NCI-H345 (cell line): ENCODE data around the gene ADH1C.
"Not testable (repeated sequence)": the region's sequence is repeated elsewhere in the genome, so short reads cannot be mapped to it uniquely, and the experiment has no call there.

Source experiments
- DNase-seq: peaks from one replicate; lab custom pipeline; 2025; lab: John Stamatoyannopoulos, UW

Gene ADH1C

DNA sequence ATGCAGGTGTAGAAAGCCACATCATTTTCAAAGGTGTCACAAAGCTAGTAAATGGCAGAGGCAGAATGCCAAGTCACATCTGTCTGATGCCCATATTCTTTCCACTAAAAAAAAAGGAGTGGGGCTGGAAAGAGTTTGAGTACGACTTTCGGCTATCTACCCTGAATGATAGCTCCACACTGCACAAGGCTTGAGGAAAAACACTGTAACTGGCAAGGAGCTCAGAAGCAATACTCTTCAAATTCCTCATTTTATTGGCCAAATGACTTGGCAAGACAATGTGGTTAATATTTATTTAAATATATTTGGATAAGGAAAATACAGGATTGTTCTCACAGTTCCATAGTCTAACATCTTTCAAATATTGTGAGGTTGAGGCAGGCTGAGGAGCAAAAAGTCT is 5.4 kb upstream of the ADH1C start:
- no peak for DNase-seq

DNA sequence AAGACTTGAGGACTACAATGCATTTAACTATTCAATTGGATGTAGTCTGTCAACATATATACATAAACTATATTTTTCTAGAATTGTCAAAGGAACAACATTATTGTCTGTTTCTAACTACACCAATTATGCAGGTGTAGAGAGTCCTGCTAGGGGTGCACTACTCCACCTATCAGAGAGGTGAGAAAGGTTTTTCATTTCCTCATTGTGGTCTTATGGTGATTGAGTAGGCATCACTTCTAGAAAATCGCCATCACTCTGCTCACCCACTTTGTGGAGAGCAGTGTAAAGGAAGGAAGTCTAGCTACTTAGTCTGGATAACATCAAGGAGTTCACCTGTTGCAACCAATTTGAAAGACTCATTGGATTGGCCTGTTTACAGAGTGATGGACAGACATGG is 4.4 kb upstream of the ADH1C start:
- DNase-seq = no peak

DNA sequence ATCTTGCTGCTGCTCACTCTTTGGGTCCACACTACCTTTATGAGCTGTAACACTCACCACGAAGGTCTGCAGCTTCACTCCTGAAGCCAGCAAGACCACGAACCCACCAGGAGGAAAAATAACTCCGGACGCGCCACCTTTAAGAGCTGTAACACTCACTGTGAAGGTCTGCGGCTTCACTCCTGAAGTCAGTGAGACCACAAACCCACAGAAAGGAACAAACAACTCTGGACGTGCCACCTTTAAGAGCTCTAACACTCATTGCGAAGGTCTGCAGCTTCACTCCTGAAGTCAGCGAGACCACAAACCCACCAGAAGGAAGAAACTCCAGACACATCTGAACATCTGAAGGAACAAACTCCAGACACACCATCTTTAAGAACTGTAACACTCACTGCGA is 3.6 kb upstream of the ADH1C start:
- DNase-seq = not testable (repeated sequence)

DNA sequence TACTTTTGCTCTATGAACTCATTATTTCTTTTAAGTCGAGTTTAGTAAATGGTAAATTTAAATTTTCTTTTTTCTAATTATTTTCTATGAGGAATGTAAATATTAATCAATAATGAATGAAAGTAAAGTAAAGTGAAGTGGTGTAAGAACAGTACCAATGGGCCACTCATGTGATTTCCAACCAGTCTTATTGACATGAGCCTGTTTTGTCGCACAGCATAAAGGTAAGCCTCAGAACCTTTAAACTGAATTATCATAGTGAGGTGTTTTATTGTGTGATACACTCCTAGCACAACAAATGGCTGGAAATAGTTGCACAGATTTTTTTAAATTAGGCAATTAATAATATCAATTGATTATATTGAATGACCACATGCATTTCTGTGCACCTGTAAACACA is 1.1 kb downstream of the ADH1C start:
- DNase-seq = no peak

DNA sequence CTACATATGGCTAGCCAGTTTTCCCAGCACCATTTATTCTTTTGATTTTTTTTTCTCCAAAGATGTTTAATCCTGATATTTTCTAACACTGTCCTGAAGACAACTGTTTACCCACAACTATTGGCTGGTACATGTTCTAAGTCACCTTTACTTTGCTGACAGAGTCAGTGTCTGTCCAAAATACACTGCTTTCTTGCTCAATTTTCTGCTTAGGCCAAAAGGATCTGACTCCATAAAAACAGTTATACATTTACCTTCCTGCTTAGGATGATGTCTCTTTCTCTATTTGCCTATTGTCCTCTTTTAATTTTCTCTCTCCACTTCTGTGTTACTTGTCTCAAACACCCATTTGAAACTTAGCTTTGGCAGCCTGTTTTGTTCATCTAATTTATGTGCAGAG is 3.2 kb downstream of the ADH1C start:
- DNase-seq = no peak

DNA sequence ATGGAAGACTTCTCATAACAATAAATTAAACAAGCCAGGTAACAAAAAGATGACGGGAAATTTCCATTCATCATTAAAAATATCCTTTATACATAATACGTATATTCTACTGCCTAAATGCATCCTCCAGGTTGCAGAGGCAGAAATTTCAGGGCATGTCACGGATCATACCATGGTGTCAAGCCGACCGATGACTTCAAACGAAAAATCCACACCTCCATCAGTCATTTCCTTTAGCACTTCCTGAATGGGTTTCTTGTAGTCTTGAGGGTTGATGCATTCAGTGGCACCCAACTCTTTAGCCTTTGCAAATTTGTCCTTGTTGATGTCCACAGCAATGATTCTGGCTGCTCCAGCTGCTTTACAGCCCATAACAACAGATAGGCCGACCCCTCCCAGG is 9.9 kb downstream of the ADH1C start:
- not testable (repeated sequence) for DNase-seq

DNA sequence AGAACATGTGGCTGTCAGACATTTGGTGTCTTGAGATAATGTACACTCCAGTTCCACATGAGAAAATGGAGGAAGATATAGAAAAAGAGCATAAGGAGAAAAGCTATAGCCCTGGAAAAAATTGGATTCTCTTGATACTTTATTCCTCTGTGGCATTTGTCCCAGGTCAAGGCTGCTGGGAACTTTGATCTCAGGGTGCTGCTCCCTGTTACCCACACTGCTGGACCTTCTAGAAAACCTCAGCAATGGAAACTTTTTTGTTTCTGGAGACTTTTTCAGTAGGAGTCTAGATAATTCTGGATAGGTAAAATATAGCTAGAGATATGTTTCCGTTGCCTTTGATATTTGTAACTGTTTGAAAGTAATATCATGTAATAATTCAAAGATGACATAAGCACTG is 11.1 kb downstream of the ADH1C start:
- DNase-seq = no peak

DNA sequence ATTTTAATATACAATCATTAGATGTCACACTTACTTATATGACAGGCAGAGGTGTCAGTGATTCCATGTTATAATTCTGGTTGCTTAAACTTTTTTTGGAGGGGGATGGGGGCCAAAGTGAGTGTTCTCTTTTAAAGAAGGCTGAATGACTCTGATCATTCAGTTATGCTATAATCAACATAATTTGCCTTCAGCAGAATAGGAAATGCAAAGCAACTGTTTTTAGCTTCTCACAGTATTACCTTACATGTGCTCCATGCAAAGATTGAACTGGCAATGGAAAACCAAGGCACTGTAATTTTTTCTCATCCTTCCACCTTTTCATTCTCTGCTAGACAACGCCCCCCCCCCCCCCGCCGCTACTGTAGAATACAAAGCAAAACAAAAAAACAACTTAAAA is 13.4 kb downstream of the ADH1C start:
- DNase-seq = no peak

DNA sequence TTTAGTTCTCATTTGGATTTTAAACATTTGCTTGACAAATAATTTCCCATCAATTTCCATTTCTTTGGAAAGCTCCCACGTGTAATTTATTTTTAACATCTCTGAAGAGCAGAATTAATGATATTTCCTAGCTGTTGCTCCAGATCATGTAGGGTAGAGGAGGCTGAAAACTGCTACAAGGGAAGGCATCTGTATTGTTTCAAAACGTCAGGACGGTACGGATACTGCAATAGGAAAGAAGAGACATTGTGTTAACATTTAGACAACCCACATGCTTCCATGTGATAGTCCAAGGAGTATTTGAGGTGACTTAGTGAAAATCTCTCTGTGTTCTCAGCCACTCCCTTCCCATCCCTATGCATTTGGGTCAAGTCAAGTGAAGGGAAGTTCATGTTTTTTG is 16.0 kb downstream of the ADH1C start:
- DNase-seq = no peak

DNA sequence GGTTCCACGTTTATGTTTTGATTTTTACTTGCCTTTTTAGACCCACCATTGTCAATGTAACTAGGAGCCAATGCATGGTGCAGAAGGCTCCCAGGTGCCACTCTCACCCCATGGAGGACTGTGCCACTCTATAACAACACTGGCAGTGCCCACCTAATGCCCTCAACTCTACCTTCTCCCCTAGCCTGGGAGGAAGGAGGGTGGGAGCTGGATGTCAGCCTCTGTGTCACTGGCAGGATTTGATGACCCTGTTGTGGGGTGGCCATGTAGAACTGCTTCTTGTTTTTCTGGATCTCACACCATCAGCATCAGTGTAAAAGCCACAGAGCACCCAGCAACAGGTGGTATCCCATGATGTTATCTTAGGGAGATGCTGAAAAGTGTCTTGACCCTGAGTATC is 17.7 kb downstream of the ADH1C start:
- no peak for DNase-seq

DNA sequence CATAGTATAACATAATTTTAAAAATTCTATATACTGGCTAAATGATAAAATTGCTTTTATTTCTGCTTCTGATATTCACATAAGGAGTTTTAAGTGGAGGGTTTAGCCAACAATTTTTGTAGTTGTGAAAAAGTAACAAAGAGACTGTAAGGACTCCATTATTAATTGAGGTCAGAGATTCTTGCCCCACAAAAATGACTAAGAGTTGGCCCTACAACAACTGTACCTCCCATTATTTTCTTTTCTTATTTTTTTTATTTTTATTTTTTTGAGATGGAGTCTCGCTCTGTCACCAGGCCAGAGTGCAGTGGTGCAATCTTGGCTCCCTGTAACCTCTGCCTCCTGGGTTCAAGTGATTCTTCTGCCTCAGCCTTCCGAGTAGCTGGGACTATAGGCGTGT is 21.9 kb downstream of the ADH1C start:
- no peak for DNase-seq

DNA sequence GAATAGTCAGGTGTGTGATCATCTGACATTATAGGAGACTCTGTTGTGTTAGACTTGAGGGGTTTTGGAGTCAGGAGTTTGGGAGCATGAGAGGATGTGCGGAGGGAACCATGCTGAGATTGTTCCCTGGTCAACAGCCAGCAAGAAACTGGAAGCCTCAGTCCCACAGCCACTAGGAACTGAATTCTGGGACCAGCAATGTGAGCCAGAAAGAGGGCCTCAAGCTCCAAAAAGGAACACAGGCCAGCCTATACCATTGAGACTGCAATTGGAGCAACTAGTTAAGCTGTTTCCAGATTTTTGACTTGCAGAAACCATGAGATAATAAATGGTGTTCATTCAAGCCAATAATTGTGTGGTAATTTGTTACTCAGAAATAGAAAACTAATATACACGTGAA is 22.7 kb downstream of the ADH1C start:
- no peak for DNase-seq

DNA sequence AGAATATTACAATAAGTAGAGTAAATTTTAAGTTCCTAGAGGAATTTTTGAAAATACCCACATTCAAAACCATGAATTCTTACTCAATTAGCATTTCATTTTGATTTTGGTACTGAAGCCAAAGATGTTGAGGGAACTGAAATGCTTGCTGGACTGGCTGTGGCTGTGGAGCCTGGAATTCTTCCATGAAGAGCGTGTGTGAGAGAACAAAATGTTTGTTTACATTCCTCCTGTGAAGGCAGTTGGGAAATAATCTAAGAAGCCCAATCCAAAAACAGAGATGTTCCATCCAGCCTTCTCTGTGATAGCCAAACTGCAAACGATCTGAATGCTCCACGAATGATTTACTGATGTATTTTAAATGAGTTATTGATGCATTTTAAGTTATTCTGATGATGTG is 27.6 kb downstream of the ADH1C start:
- DNase-seq = no peak

DNA sequence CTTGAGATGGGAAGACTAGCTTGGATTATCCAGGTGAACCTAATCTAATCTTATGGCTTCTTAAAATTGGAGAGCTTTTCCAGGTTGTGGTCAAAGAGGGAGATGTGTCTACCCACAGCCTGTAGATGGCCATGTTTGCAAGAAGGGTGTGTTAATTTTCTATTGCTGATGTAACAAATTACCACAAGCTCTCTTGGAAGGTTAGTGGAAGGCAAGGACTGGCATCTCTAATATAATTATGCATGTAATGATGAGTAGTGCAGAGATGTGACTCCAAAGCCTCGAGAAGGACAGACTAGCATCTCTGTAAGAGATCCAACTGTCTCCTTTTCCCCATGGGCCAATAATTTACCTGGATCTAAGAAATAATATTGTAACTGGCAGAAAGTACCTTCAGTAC is 28.2 kb downstream of the ADH1C start:
- no peak for DNase-seq

DNA sequence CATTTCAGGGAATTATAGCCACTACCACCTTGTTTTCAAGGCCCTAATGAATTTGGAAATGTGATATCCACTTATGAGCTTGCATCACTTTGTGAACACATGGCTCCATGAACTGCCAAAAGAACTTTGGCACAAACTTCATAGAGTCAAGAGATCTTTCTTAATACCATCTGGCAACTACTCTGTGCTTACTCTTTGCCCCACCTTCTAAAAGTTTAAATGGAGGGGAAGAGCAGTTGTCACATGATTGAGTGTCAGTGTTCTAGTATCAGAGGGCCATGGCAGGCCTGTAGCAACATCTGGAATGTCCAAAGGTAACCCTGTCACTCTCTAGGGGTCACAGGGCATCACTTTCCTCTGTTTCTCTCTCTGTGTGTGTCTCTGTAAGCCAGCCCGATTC is 28.8 kb downstream of the ADH1C start:
- no peak for DNase-seq

DNA sequence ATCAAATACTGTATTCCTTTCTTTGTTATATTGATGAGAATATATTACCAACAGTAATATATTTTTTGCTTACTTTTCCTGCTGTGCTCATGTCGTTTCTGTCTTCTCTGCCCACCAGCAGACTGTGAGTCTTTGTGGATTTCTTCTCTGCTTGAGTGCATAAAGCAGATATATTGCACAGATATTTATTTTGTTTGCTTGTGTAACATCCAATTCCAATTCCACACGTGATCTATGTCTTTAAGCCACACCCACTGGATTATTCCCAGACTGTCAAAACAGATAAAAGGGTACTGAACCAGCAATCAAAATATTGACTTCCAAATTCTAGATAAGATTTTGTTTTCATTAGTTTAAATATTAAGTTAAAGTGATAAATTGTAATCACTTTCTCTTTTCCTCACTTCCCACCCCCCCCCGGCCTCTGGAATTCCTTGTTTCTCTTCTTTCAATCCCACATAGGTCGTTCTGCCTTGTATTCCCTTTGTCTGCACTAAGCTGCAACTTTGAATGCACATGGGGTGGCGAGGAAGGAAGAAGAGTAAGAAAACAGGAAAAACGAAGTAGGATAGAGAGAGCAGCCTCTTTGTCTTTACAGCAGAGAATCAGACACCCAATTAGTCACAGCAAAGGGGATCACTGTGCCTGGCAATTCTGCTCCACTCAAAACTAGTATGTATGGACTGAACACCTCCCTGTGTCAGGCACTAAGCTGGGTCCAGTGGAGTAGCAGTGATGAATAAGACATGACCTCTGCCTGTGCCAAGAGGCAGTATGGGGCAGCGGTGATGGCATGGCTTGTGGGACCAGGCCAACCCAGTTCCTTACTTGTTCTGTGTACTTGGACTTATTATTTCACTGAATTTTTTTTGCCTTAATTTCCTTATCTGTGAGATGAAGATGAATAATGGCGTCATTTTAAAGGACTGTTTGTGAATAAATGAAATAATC is 31.0 kb downstream of the ADH1C start, which contains the start of gene ADH1B:
Gene ADH1B, minus strand, starts transcription at position 161 of the 951 bp plus-strand sequence. Its CDS starts 70 bp downstream, at position 91.
- DNase-seq = no peak

DNA sequence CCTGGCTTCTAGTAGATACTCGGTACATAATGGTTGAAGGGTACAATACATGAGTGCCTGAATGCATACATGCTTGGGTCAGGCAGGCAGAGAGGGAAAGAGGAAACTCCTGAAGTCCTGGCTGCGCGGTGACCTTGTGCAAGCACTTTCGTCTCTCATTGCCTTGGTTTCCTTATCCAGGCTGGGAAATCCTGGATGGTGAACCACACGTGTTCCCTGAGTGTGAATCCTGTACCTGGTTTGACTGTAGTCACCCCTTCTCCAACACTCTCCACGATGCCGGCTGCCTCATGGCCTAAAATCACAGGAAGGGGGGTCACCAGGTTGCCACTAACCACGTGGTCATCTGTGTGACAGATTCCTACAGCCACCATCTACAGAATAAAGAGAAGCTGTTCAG is 34.7 kb downstream of the ADH1C start:
- DNase-seq = not testable (repeated sequence)

DNA sequence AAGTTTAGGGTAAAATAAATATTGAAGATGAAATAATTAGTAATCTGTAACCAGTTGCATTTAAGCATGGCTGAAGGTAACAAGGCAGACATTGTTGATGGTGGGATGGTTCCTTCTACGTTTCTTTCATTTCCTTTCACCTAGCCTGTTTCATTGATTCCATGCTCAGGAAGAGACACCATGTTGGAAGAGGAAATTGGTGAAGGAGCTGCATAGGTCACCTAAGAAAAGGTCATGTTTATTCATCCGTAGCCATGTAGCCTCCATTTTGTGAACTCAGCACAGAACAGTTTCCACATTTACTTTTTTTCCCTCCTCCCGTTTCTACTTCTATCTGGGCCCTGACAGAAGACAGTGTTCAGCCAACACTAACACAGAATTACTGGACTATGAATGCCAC is 35.2 kb downstream of the ADH1C start:
- no peak for DNase-seq

DNA sequence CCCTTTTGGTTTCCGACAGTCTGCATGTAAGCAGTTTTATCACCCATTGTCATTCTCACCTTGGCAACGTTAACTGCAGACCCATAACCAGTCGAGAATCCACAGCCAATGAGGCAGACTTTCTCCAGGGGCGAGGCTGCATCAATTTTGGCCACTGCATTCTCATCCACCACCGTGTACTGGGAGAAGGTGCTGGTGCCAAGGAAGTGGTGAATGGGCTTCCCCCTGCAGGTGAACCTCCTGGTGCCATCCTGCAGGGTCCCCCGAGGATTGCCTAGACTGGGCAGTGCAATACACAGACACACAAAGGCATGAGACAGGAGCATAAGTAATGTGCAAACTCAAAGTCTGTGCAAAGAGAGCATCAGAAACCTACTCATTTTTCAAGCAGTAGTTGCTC is 36.7 kb downstream of the ADH1C start:
- no peak for DNase-seq

DNA sequence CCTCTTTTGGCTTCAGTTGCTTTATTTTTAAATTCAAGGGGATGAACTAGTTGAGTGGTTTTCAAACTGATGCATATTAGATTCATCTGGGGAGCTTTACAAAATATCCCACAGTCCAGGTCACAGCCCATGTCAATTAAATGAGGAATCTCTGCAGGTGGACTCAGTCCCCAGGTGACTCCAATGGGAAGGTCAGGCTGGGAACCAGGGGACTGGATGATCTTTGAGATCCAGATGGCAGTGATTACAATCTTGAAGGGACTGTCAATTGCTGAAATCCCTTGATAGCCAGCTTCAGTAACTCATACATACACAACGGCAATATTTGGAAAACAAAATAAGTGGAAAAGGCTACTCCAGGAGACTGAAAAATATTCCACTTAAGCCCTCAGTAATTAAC is 38.3 kb downstream of the ADH1C start:
- no peak for DNase-seq

DNA sequence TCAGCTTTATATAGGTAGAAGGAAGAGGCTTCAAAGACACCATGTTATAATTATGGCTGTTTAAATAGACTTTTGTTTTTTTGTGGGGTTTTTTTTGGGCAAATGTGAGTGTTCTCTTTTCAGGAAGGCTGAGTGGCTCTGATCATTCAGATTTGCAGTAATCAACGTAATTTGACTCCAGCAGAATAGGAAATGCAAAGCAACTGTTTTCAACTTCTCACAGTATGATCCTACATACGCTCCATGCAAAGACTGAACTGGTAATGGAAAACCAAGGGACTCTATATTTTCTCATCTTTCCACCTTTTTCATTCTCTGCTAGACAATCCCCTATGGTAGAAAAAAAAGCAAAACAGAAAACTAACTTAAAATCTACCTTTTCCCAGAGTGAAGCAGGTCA is 42.2 kb downstream of the ADH1C start:
- DNase-seq = no peak

DNA sequence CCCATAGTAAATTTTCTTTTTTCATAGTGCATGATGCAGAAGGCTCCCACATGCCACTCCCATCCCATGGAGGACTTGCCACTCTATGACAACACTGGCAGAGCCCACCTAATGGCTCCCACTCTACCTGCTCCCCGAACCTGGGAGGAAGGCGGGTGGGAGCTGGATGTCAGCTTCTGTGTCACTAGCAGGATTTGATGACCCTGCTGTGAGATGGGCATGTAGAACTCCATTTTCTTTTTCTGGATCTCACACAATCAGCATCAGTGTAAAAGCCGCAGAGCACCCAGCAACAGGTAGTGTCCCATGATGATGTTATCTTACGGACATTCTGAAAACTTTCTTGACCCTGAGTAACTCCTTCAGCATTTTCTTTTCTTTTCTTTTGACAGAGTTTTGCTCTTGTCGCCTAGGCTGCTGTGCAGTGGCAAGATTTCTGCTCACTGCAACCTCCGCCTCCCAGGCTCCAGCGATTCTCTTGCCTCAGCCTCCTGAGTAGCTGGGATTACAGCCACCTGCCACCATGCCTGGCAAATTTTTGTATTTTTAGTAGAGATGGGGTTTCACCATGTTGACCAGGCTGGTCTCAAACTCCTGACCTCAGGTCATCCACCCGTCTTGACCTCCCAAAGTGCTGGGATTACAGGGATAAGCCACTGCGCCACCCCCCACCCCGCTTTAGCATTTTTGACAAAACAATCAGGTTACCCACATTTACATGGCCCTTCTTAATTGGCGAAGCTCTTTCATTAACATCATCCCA is 46.7 kb downstream of the ADH1C start:
- DNase-seq = no peak
